ENCODE measurements around the gene LTBP3.

LTBP3 gene

GRCh38 chr11:65588199-65589054 lies 30.3 kb upstream of the LTBP3 start:
- TF ChIP-seq EZH2 (IDR thresholded peaks at IDR 0.05) = no peak
- TF ChIP-seq FOXP2 (optimal IDR thresholded peaks at IDR 0.05; ENCODE audit: control extremely low read depth, extremely low read length, insufficient read depth) = no peak
- no peak for TF ChIP-seq POLR2AphosphoS5 (IDR thresholded peaks at IDR 0.05; ENCODE audit: borderline replicate concordance, low read depth, low read length)
- no peaks in the 10 kb centered on the region for H3K36me3 ChIP-seq (ENCODE audit: insufficient read depth, low read length)
- H3K4me3 ChIP-seq = no peak overlapping the region
- no peaks in the 10 kb centered on the region for H3K9me3 ChIP-seq (ENCODE audit: low read depth, low read length)
- no peak overlapping the region for H3K9ac ChIP-seq (ENCODE audit: insufficient read length)
- no peak overlapping the region for H3K27ac ChIP-seq
- no peak for DNase-seq (ENCODE audit: low read depth, low spot score)

- Histone ChIP-seq H3K27ac (no peak overlapping the region), H3K9me3 (ENCODE audit: low read depth, low read length) (no peaks in the 10 kb centered on the region), H3K9ac (ENCODE audit: insufficient read length) (no peak overlapping the region), H3K36me3 (ENCODE audit: insufficient read depth, low read length) (no peaks in the 10 kb centered on the region), H3K4me3 (no peak overlapping the region)
- no peak for TF ChIP-seq FOXP2 (optimal IDR thresholded peaks at IDR 0.05; ENCODE audit: control extremely low read depth, extremely low read length, insufficient read depth)
- TF ChIP-seq POLR2AphosphoS5 (IDR thresholded peaks at IDR 0.05; ENCODE audit: borderline replicate concordance, low read depth, low read length) = no peak
- no peak for TF ChIP-seq EZH2 (IDR thresholded peaks at IDR 0.05)
- no peak for DNase-seq (ENCODE audit: low read depth, low spot score)
These were observed 28.5 kb upstream of the LTBP3 start for GRCh38 chr11:65586676-65587075.

- DNase-seq (ENCODE audit: low read depth, low spot score) = no peak
- TF ChIP-seq POLR2AphosphoS5 (IDR thresholded peaks at IDR 0.05; ENCODE audit: borderline replicate concordance, low read depth, low read length) (no peak), EZH2 (IDR thresholded peaks at IDR 0.05) (no peak), FOXP2 (optimal IDR thresholded peaks at IDR 0.05; ENCODE audit: control extremely low read depth, extremely low read length, insufficient read depth) (no peak)
- no peak overlapping the region for H3K27ac ChIP-seq
- H3K4me3 ChIP-seq = no peak overlapping the region
- no peaks in the 10 kb centered on the region for H3K9me3 ChIP-seq (ENCODE audit: low read depth, low read length)
- H3K9ac ChIP-seq (ENCODE audit: insufficient read length) = no peak overlapping the region
- H3K36me3 ChIP-seq (ENCODE audit: insufficient read depth, low read length) = no peaks in the 10 kb centered on the region
These were observed 28.1 kb upstream of the LTBP3 start for GRCh38 chr11:65586247-65586630.

GRCh38 chr11:65585396-65586246 lies 27.5 kb upstream of the LTBP3 start:
- H3K36me3 ChIP-seq (ENCODE audit: insufficient read depth, low read length) = no peaks in the 10 kb centered on the region
- no peak overlapping the region for H3K4me3 ChIP-seq
- no peak for DNase-seq (ENCODE audit: low read depth, low spot score)
- no peak for TF ChIP-seq EZH2 (IDR thresholded peaks at IDR 0.05)
- no peak for TF ChIP-seq FOXP2 (optimal IDR thresholded peaks at IDR 0.05; ENCODE audit: control extremely low read depth, extremely low read length, insufficient read depth)
- no peak for TF ChIP-seq POLR2AphosphoS5 (IDR thresholded peaks at IDR 0.05; ENCODE audit: borderline replicate concordance, low read depth, low read length)
- H3K9ac ChIP-seq (ENCODE audit: insufficient read length) = no peak overlapping the region
- no peak overlapping the region for H3K27ac ChIP-seq
- no peaks in the 10 kb centered on the region for H3K9me3 ChIP-seq (ENCODE audit: low read depth, low read length)

GRCh38 chr11:65584723-65585171 lies 26.6 kb upstream of the LTBP3 start:
- Histone ChIP-seq H3K27ac (no peak overlapping the region), H3K4me3 (no peak overlapping the region), H3K9ac (ENCODE audit: insufficient read length) (no peak overlapping the region), H3K36me3 (ENCODE audit: insufficient read depth, low read length) (no peaks in the 10 kb centered on the region), H3K9me3 (ENCODE audit: low read depth, low read length) (no peaks in the 10 kb centered on the region)
- TF ChIP-seq POLR2AphosphoS5 (IDR thresholded peaks at IDR 0.05; ENCODE audit: borderline replicate concordance, low read depth, low read length) (no peak), FOXP2 (optimal IDR thresholded peaks at IDR 0.05; ENCODE audit: control extremely low read depth, extremely low read length, insufficient read depth) (no peak)
- DNase-seq (ENCODE audit: low read depth, low spot score) = no peak

GRCh38 chr11:65584106-65584505 lies 25.9 kb upstream of the LTBP3 start:
- no peak overlapping the region for H3K27ac ChIP-seq
- TF ChIP-seq EZH2 (IDR thresholded peaks at IDR 0.05) (no peak), POLR2AphosphoS5 (IDR thresholded peaks at IDR 0.05; ENCODE audit: borderline replicate concordance, low read depth, low read length) (no peak), FOXP2 (optimal IDR thresholded peaks at IDR 0.05; ENCODE audit: control extremely low read depth, extremely low read length, insufficient read depth) (no peak)
- H3K9me3 ChIP-seq (ENCODE audit: low read depth, low read length) = no peaks in the 10 kb centered on the region
- no peak for DNase-seq (ENCODE audit: low read depth, low spot score)
- H3K9ac ChIP-seq (ENCODE audit: insufficient read length) = no peak overlapping the region
- no peaks in the 10 kb centered on the region for H3K36me3 ChIP-seq (ENCODE audit: insufficient read depth, low read length)
- H3K4me3 ChIP-seq = no peak overlapping the region

- DNase-seq (ENCODE audit: low read depth, low spot score) = no peak
- no peak overlapping the region for H3K27ac ChIP-seq
- TF ChIP-seq FOXP2 (optimal IDR thresholded peaks at IDR 0.05; ENCODE audit: control extremely low read depth, extremely low read length, insufficient read depth) (no peak), POLR2AphosphoS5 (IDR thresholded peaks at IDR 0.05; ENCODE audit: borderline replicate concordance, low read depth, low read length) (no peak), EZH2 (IDR thresholded peaks at IDR 0.05) (no peak)
- no peaks in the 10 kb centered on the region for H3K36me3 ChIP-seq (ENCODE audit: insufficient read depth, low read length)
- no peaks in the 10 kb centered on the region for H3K9me3 ChIP-seq (ENCODE audit: low read depth, low read length)
- H3K4me3 ChIP-seq = no peak overlapping the region
- H3K9ac ChIP-seq (ENCODE audit: insufficient read length) = no peak overlapping the region
These were observed 25.4 kb upstream of the LTBP3 start for GRCh38 chr11:65583589-65583988.

GRCh38 chr11:65581928-65582327 lies 23.8 kb upstream of the LTBP3 start:
- Histone ChIP-seq H3K36me3 (ENCODE audit: insufficient read depth, low read length) (no peaks in the 10 kb centered on the region), H3K9ac (ENCODE audit: insufficient read length) (no peak overlapping the region), H3K4me3 (no peak overlapping the region), H3K9me3 (ENCODE audit: low read depth, low read length) (no peaks in the 10 kb centered on the region), H3K27ac (no peak overlapping the region)
- no peak for DNase-seq (ENCODE audit: low read depth, low spot score)
- no peak for TF ChIP-seq POLR2AphosphoS5 (IDR thresholded peaks at IDR 0.05; ENCODE audit: borderline replicate concordance, low read depth, low read length)
- TF ChIP-seq EZH2 (IDR thresholded peaks at IDR 0.05) = no peak
- no peak for TF ChIP-seq FOXP2 (optimal IDR thresholded peaks at IDR 0.05; ENCODE audit: control extremely low read depth, extremely low read length, insufficient read depth)

All from SK-N-MC (cell line).